ENCODE data around the gene PELI1. TPM values are rescaled to one million over a fixed set of nuclear protein-coding genes. Genes with fewer than 3 reads are reported as not detected.

PELI1 gene
- total and polyA plus RNA-seq, 2 experiments from 2014 or later: 2.8 to 7.8 TPM

- Histone ChIP-seq H3K79me2 (ENCODE audit: insufficient read depth) (peaks cover 68% of the 10 kb centered on the region), H3K9me2 (ENCODE audit: insufficient read depth) (no peaks in the 10 kb centered on the region), H3K4me3 (peak overlapping the region; percentile 95), H3K27ac (no peak overlapping the region), H3K36me3 (ENCODE audit: low read depth) (no peaks in the 10 kb centered on the region), H2AFZ (peak overlapping the region; percentile 27), H3K4me2 (ENCODE audit: unreplicated experiment) (peak overlapping the region; percentile 98), H3F3A (ENCODE audit: insufficient read depth) (no peaks in the 10 kb centered on the region), H3K4me1 (ENCODE audit: insufficient read depth) (peaks cover 27% of the 10 kb centered on the region), H3K9me3 (ENCODE audit: low read depth) (no peaks in the 10 kb centered on the region), H3K9ac (peak overlapping the region; percentile 82), H4K20me1 (ENCODE audit: insufficient read depth) (no peaks in the 10 kb centered on the region), H3K27me3 (replicated peaks; ENCODE audit: insufficient read depth) (no peaks in the 10 kb centered on the region)
- TF ChIP-seq EZH2phosphoT487 (IDR thresholded peaks at IDR 0.05; ENCODE audit: insufficient read depth, low read depth) (no peak), EZH2 (IDR thresholded peaks at IDR 0.05; ENCODE audit: insufficient read depth, poor library complexity, severe bottlenecking) (no peak)
- peak; percentile 21 for DNase-seq
- in situ Hi-C loops (cut with MboI): no loop called here
- 50 to 63% methylated on average over 2 of the region's 2 CpGs for WGBS, 2 experiments (ENCODE audit: low coverage in 1 of 2, low lambda C conversion rate in 2 of 2, missing lambda C conversion rate in 2 of 2)
Measured at GRCh38 chr2:64141674-64142405, 2.4 kb downstream of the PELI1 start.

GRCh38 chr2:64140665-64141200, 3.5 kb downstream of the PELI1 start:
- TF ChIP-seq EZH2phosphoT487 (IDR thresholded peaks at IDR 0.05; ENCODE audit: insufficient read depth, low read depth) (no peak), EZH2 (IDR thresholded peaks at IDR 0.05; ENCODE audit: insufficient read depth, poor library complexity, severe bottlenecking) (no peak)
- Histone ChIP-seq H3K9me3 (ENCODE audit: low read depth) (no peaks in the 10 kb centered on the region), H2AFZ (no peak overlapping the region), H3K9ac (no peak overlapping the region), H4K20me1 (ENCODE audit: insufficient read depth) (no peaks in the 10 kb centered on the region), H3K9me2 (ENCODE audit: insufficient read depth) (no peaks in the 10 kb centered on the region), H3K4me3 (0 out of 2 replicates have a peak overlapping the region, but pooled peaks have one; percentile 0), H3K4me2 (ENCODE audit: unreplicated experiment) (peak overlapping the region; percentile 12), H3F3A (ENCODE audit: insufficient read depth) (peaks cover 3% of the 10 kb centered on the region; the same call in 1 of the 2 replicates), H3K27me3 (replicated peaks; ENCODE audit: insufficient read depth) (no peaks in the 10 kb centered on the region), H3K79me2 (ENCODE audit: insufficient read depth) (peaks cover 79% of the 10 kb centered on the region), H3K4me1 (ENCODE audit: insufficient read depth) (peaks cover 28% of the 10 kb centered on the region), H3K27ac (no peak overlapping the region), H3K36me3 (ENCODE audit: low read depth) (no peaks in the 10 kb centered on the region)
- DNase-seq: no peak
- in situ Hi-C loops (cut with MboI): no loop called here

GRCh38 chr2:64139956-64140355, 4.3 kb downstream of the PELI1 start:
- Histone ChIP-seq H3K9ac (no peak overlapping the region), H2AFZ (0 out of 2 replicates have a peak overlapping the region, but pooled peaks have one; percentile 8), H3K36me3 (ENCODE audit: low read depth) (no peaks in the 10 kb centered on the region), H3K4me3 (peak overlapping the region; percentile 0; the same call in 1 of the 2 replicates), H3K4me2 (ENCODE audit: unreplicated experiment) (peak overlapping the region; percentile 12), H3K9me3 (ENCODE audit: low read depth) (no peaks in the 10 kb centered on the region), H3K27me3 (replicated peaks; ENCODE audit: insufficient read depth) (no peaks in the 10 kb centered on the region), H3F3A (ENCODE audit: insufficient read depth) (peaks cover 10% of the 10 kb centered on the region), H3K4me1 (ENCODE audit: insufficient read depth) (peaks cover 35% of the 10 kb centered on the region), H4K20me1 (ENCODE audit: insufficient read depth) (no peaks in the 10 kb centered on the region), H3K9me2 (ENCODE audit: insufficient read depth) (no peaks in the 10 kb centered on the region), H3K27ac (no peak overlapping the region), H3K79me2 (ENCODE audit: insufficient read depth) (peaks cover 83% of the 10 kb centered on the region)
- in situ Hi-C loops (cut with MboI): no loop called here
- no peak for TF ChIP-seq EZH2phosphoT487 (IDR thresholded peaks at IDR 0.05; ENCODE audit: insufficient read depth, low read depth)
- 19 to 20% methylated on average over 2 of the region's 2 CpGs for WGBS, 2 experiments (ENCODE audit: low coverage in 1 of 2, low lambda C conversion rate in 2 of 2, missing lambda C conversion rate in 2 of 2)
- no peak for DNase-seq

- H3K4me1 ChIP-seq (ENCODE audit: insufficient read depth): peaks cover 54% of the 10 kb centered on the region
- H3K9ac ChIP-seq: no peak overlapping the region
- no peaks in the 10 kb centered on the region for H3K9me2 ChIP-seq (ENCODE audit: insufficient read depth)
- in situ Hi-C loops (cut with MboI): no loop called here
- H3F3A ChIP-seq (ENCODE audit: insufficient read depth): peaks cover 30% of the 10 kb centered on the region
- no peak overlapping the region for H3K27ac ChIP-seq
- no peak for DNase-seq
- peaks cover 77% of the 10 kb centered on the region for H3K79me2 ChIP-seq (ENCODE audit: insufficient read depth)
- H2AFZ ChIP-seq: no peak overlapping the region
- no peaks in the 10 kb centered on the region for H4K20me1 ChIP-seq (ENCODE audit: insufficient read depth)
- H3K9me3 ChIP-seq (ENCODE audit: low read depth): no peaks in the 10 kb centered on the region
- no peaks in the 10 kb centered on the region for H3K27me3 ChIP-seq (replicated peaks; ENCODE audit: insufficient read depth)
- 98 to 99% methylated on average over 3 of the region's 3 CpGs for WGBS, 2 experiments (ENCODE audit: low coverage in 1 of 2, low lambda C conversion rate in 2 of 2, missing lambda C conversion rate in 2 of 2)
- H3K4me2 ChIP-seq (ENCODE audit: unreplicated experiment): no peak overlapping the region
- H3K36me3 ChIP-seq (ENCODE audit: low read depth): no peaks in the 10 kb centered on the region
- TF ChIP-seq EZH2 (IDR thresholded peaks at IDR 0.05; ENCODE audit: insufficient read depth, poor library complexity, severe bottlenecking) (no peak), EZH2phosphoT487 (IDR thresholded peaks at IDR 0.05; ENCODE audit: insufficient read depth, low read depth) (no peak)
- no peak overlapping the region for H3K4me3 ChIP-seq
Measured at GRCh38 chr2:64137996-64138395, 6.2 kb downstream of the PELI1 start.

Measured in GM23248 (cell line).